Measurements from ENCODE around the gene GOLGA3.

GOLGA3 gene

DNA sequence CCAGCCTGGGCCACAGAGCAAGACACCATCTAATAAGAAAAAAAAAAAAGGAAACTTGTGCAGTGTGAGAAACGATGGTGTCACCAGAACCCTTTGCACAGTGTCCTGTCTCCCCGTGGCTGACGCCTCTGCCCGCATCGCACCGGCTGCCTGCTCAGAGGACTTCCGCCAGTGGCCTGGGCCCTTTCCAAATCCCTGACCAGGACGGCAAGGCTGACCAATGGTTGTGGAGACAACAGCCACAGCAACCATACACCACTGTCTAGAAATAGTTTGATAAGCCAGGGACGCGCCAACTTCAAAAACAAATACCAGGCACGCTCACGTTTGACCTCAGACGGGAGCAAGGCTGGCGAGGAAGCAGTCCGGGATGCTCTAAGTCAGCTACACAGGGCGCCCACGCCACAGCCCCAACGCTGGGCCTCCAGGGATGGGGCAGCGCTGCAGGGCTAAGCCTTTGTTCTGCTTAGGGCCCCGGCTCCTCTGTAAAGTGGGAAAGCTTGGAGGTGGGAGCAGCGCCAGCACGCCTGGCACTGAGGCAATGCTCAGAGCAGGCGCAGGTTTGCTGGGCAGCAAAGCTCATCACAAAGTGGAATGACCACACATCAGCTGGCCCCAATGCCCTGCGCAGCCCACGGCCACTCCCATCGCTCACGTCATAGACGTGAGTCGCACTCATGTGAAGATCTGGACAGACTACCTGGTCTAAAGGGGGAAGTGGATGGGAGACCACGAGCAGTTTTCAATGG is 105.5 kb downstream of the GOLGA3 start:
- no peak for DNase-seq (ENCODE audit: low spot score)

DNA sequence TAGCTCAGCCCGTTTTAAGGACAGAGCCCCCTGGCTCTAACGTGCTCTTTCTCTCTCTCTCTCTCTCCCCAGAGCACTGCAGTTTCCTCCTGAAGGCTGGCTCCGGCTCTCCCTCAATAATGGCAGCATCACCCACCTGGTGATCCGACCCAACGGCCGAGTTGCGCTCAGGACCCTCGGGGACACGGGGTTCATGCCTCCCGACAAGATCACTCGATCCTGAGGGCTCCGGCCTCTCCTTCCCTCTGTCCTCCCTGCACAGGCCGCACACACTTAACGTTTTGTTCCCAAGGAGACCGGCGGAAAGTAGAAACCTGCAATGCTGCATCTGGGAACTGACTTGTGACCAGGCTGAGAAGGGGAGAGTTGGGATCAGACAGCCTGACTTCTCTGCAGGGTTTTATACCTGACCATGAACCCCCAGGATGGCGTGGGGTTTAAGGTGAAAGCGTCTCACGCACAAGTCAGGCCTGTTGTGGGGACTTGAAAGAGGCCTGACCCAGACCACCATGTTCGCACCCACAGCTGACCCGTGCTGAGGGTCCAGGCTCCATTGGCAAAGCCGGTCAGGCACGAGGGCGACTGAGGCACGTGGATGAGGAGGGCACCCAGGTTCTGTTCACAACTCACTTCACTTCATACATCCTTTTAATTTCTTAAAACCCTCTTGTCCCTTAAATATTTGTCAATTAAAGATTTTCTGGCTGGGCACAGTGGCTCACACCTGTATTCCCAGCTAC is 107.9 kb downstream of the GOLGA3 start:
- DNase-seq (ENCODE audit: low spot score), result no peak

DNA sequence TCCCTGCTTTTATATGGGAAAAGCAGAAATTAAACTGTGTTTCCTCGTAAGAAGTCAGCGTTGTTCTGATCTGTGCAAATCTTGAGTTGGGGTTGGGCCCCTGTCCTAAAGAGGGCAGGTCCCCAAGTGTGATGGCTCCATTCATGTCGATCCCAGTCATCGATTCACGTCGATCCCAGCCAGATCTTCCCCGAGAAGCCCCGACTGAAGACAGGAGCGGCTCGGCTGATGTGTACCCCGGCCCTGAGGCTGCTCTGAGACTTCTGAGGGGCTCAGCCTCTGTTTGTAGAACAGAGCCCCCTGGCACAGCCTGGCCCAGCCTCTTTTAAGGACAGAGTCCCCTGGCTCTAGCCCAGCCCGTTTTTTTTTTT is 108.7 kb downstream of the GOLGA3 start:
- no peak for DNase-seq (ENCODE audit: low spot score)

DNA sequence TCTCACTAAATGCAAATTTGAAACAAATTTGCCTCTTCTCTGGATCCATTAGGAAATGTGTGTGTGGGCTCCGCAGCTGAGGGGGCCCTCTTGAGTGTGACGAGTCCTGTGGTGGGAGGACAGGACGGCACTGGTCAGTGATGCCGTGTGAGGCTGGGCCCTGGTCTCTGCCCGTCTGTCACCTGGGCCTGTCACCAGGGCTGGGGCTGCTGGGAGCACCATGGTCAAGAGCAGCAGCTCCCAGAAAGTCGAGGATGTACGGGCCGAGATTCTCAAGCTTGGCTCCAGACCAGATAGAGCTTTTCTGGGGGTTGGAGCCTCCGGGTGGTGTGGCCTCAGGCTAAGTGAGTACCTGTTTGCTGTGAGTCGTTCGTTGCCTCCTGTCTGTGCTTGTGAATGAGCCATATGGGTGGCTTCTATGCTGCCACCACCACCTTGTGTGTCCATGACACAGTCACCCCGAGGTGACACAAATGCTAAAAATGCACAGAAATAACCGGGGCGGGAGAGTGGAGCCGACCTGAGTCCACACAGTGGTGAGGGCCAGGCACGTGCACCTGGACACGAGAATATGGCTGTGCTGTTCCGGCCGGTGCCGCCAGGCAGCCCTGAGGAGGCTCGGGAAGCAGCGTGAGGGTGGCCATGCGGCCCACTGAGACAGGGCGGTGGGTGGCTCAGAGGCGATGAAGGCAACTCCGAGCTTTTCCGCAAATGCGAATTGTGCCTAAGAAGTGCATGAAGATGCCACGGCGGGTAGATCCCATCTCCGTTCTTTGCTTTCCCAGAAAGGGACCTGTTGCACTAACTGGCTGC is 109.3 kb downstream of the GOLGA3 start:
- no peak for DNase-seq (ENCODE audit: low spot score)
